B cell (primary cell): ENCODE results near the gene RRP36. TPM values are rescaled to one million over a fixed set of nuclear protein-coding genes. Genes with fewer than 3 reads are reported as not detected.
A peak's percentile ranks its signal among the peaks of the same experiment; 100 is the strongest.

Source experiments
- ATAC-seq: fragments of 200-7000 bp; cut with Tn5 transposase; one replicate; pipeline ENCODE4 v1.10.0; 2021; ENCODE audit warnings: low read depth, mild to moderate bottlenecking, moderate number of reproducible peaks, moderate library complexity
- CTCF ChIA-PET: fragments of 350-600 bp; sonication (Branson Sonifier 250); formaldehyde crosslinking; loops from one replicate; lab custom pipeline; 2021; ENCODE audit warnings: antibody characterized with exemption, inconsistent platforms; lab: Charles Lee
- POLR2A ChIA-PET: fragments of 350-600 bp; sonication (Branson Sonifier 250); formaldehyde crosslinking; loops from one replicate; lab custom pipeline; 2021; ENCODE audit warnings: antibody characterized with exemption; lab: Charles Lee
- DNase-seq: peaks from one replicate; pipeline ENCODE4 v3.0.0; 2013
- H2AFZ ChIP-seq: 2 replicates; pipeline ENCODE4 v1.6.1; 2012; ENCODE audit warnings: mild to moderate bottlenecking, low read depth, low read length; ENCODE audit not compliant: insufficient read depth, poor library complexity, severe bottlenecking
- H3K27ac ChIP-seq, 2 donors: 1 replicate in 1 of 2; 2 replicates in 1 of 2; pipeline ENCODE4 v1.5.1; 2012 to 2013; ENCODE audit warnings: low read length in 2 of 2, mild to moderate bottlenecking in 2 of 2, moderate library complexity in 1 of 2
- H3K27me3 ChIP-seq, 4 experiments: fragments of 200-600 bp in 1 of 4; sonication (generic) in 1 of 4; replicated peaks in 1 of 4; 1 replicate in 2 of 4; 2 replicates in 2 of 4; pipeline versions ENCODE4 v1.6.1 to v1.7.0; 2013 to 2016; ENCODE audit warnings: low read length in 3 of 4, mild to moderate bottlenecking in 2 of 4, mixed read lengths in 1 of 4, moderate library complexity in 1 of 4; ENCODE audit not compliant: insufficient read depth in 4 of 4, control insufficient read depth in 3 of 4; ENCODE audit errors: control extremely low read depth in 1 of 4
- H3K36me3 ChIP-seq, 2 experiments: replicated peaks in 1 of 2; 1 replicate in 1 of 2; 2 replicates in 1 of 2; pipeline versions ENCODE4 v1.6.1 to v1.7.1; 2013; ENCODE audit warnings: low read length in 1 of 2; ENCODE audit not compliant: insufficient read depth in 2 of 2, control insufficient read depth in 1 of 2; ENCODE audit errors: control extremely low read depth in 1 of 2, extremely low read depth in 1 of 2
- H3K4me1 ChIP-seq, 2 donors: fragments of 200-600 bp in 1 of 2; sonication (generic) in 1 of 2; 1 replicate in 1 of 2; 2 replicates in 1 of 2; pipeline versions ENCODE4 v1.5.1 to v1.6.1; 2013 to 2017; ENCODE audit warnings: low read length in 2 of 2; ENCODE audit not compliant: control insufficient read depth in 2 of 2, insufficient read depth in 2 of 2
- H3K4me2 ChIP-seq: replicated peaks from 2 replicates; pipeline ENCODE3; 2012; ENCODE audit warnings: mild to moderate bottlenecking, low read depth, low read length; ENCODE audit not compliant: poor library complexity, severe bottlenecking
- H3K4me3 ChIP-seq, 5 experiments: fragments of 200-600 bp in 1 of 5; sonication (generic) in 1 of 5; 1 replicate in 3 of 5; 2 replicates in 2 of 5; pipeline versions ENCODE4 v1.5.1 to v1.7.0; 2011 to 2016; ENCODE audit warnings: low read length in 4 of 5, mild to moderate bottlenecking in 4 of 5, low read depth in 2 of 5, control low read depth in 1 of 5, moderate library complexity in 1 of 5; ENCODE audit not compliant: insufficient read depth in 1 of 5; ENCODE audit errors: control extremely low read depth in 1 of 5, extremely low read depth in 1 of 5
- H3K79me2 ChIP-seq: fragments of 200-600 bp; sonication (generic); one replicate; pipeline ENCODE4 v1.6.0; 2016; ENCODE audit warnings: low read length; ENCODE audit not compliant: control insufficient read depth, insufficient read depth
- H3K9ac ChIP-seq: fragments of 200-600 bp; sonication (generic); 2 replicates; pipeline ENCODE4 v1.6.1; 2017; ENCODE audit warnings: mild to moderate bottlenecking, low read length, moderate library complexity
- H3K9me3 ChIP-seq, 3 donors: one replicate each; pipeline versions ENCODE4 v1.6.1 to v1.7.1; 2013; ENCODE audit warnings: low read length in 2 of 3; ENCODE audit not compliant: control insufficient read depth in 2 of 3, insufficient read depth in 1 of 3; ENCODE audit errors: control extremely low read depth in 1 of 3
- H4K20me1 ChIP-seq: 2 replicates; pipeline ENCODE4 v1.6.0; 2012; ENCODE audit warnings: mild to moderate bottlenecking, low read length; ENCODE audit not compliant: insufficient read depth, control insufficient read depth, poor library complexity, severe bottlenecking
- H3K27ac Mint-ChIP-seq: one replicate; pipeline ENCODE4 v1.8.0; 2021; ENCODE audit warnings: mixed read lengths
- H3K27me3 Mint-ChIP-seq: one replicate; pipeline ENCODE4 v1.8.0; 2021; ENCODE audit warnings: mixed read lengths
- H3K4me1 Mint-ChIP-seq: one replicate; pipeline ENCODE4 v1.8.0; 2021; ENCODE audit warnings: mixed read lengths
- H3K4me3 Mint-ChIP-seq: one replicate; pipeline ENCODE4 v1.8.0; 2021; ENCODE audit warnings: mixed read lengths
- H3K9me3 Mint-ChIP-seq: one replicate; pipeline ENCODE4 v1.8.0; 2022; ENCODE audit warnings: mixed read lengths; ENCODE audit not compliant: insufficient read depth
- EZH2 ChIP-seq: IDR thresholded peaks from 2 replicates; pipeline ENCODE4 v1.6.1; 2012; ENCODE audit warnings: borderline replicate concordance, low read depth, mild to moderate bottlenecking, moderate library complexity, low read length; ENCODE audit not compliant: insufficient read depth, poor library complexity, severe bottlenecking
- WGBS: methylation state at CpG from one replicate; pipeline ENCODE4 v1.1.5; 2013; ENCODE audit warnings: missing lambda C conversion rate; ENCODE audit not compliant: insufficient coverage; 5-methylcytosine and 5-hydroxymethylcytosine counted together
- intact Hi-C: fragments of 100-400 bp; cut with micrococcal nuclease; formaldehyde crosslinking; loops from one replicate; pipeline ENCODE4 v1.10.0; 2022
- polyA minus RNA-seq: library from RNA; depleted of rRNA, polyadenylated mRNA; stranded (reverse); fragments of >200 nt; gene quantifications from 2 replicates; pipeline ENCODE4 v1.2.3, GENCODE V29; 2012
- polyA plus RNA-seq: library from polyadenylated mRNA; depleted of rRNA; stranded (reverse); fragments of >200 nt; gene quantifications from 2 replicates; pipeline ENCODE4 v1.2.3, GENCODE V29; 2012
- total RNA-seq, 2 donors: library from RNA; stranded (reverse); fragments of 120-200 nt in 1 of 2; gene quantifications; 1 replicate in 1 of 2; 2 replicates in 1 of 2; pipeline versions ENCODE4 v1.2.3 to v1.2.4, GENCODE V29; 2013 to 2022
- TF ChIP-seq, protein P1 (sequence below): fragments of 200-600 bp; IDR thresholded peaks from one replicate; pipeline ENCODE4 v1.8.0; 2022; ENCODE audit warnings: antibody characterized with exemption, mild to moderate bottlenecking

Gene RRP36, protein sequence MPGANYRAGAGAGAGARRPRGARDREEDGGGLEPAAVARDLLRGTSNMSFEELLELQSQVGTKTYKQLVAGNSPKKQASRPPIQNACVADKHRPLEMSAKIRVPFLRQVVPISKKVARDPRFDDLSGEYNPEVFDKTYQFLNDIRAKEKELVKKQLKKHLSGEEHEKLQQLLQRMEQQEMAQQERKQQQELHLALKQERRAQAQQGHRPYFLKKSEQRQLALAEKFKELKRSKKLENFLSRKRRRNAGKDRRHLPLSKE
- 43.5 and 46.2 TPM in 2 replicates for total RNA-seq
- 42.4 TPM for total RNA-seq (2013)
- polyA plus RNA-seq, result 18.5 and 22.8 TPM in 2 replicates
- 17.0 and 18.0 TPM in 2 replicates for polyA minus RNA-seq

DNA sequence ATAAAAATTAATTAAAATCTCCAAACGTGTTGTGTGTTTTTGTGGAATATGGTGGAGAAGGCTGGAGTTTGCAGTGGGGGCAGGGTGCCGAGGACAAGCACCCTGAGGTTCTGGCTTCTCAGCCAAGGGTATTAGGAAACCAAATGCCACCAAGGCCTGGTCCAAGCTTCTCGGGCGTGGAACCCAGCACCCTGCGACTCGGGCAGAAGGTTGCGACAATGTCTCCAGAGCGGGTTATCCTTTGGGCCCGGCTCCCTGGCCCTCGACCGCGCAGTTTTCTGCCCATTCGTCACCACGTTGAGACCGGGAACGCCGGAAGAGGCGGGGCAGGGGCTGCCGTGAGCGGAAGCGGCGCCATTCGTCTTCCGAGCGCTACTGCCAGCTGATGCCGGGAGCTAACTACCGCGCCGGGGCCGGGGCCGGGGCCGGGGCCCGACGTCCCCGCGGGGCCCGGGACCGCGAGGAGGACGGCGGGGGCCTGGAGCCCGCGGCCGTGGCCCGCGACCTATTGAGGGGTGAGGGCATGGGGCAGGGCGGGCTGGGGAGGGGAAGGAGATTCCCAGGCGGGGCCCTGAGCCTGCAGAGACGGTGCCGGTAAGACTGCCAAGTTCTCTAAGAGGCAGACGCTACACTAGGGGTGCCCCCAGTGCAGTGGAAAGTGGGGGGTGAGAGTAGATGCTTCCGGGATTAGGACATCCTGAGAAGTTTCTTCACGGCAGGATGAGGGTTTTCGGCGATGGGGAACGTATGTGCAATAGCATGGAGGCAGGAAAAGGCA lies at the start of gene RRP36:
TSS of gene RRP36 (plus strand) at position 354 of the 778 bp plus-strand sequence. CDS start at position 386, 32 bp downstream.
- peak within 1 kb of the TSS; percentile 95 for H2AFZ ChIP-seq
- H3K4me3 ChIP-seq, result peak within 1 kb of the TSS; percentile 77 to 99 (median 87)
- H3K9ac ChIP-seq, result peak within 1 kb of the TSS; percentile 80
- peaks cover 36% of the 10 kb centered on the region for H3K79me2 ChIP-seq
- ATAC-seq (peak; percentile 92), DNase-seq (peak; percentile 73)
- no peaks in the 10 kb centered on the region for H3K27me3 ChIP-seq
- H3K4me2 ChIP-seq, result peak within 1 kb of the TSS; percentile 93
- peaks cover 3 to 25% of the 10 kb centered on the region in 2 donors for H3K4me1 ChIP-seq
- H3K9me3 ChIP-seq, result no peaks in the 10 kb centered on the region
- Mint-ChIP-seq H3K27me3 (no peaks in the 10 kb centered on the region), H3K4me3 (peak within 1 kb of the TSS; percentile 98), H3K4me1 (peaks cover 27% of the 10 kb centered on the region), H3K9me3 (no peaks in the 10 kb centered on the region), H3K27ac (peak within 1 kb of the TSS; percentile 82)
- peaks cover 33% of the 10 kb centered on the region for H4K20me1 ChIP-seq
- H3K36me3 ChIP-seq, result peaks cover 3 to 50% of the 10 kb centered on the region in 2 experiments
- TF ChIP-seq, protein P1, sequence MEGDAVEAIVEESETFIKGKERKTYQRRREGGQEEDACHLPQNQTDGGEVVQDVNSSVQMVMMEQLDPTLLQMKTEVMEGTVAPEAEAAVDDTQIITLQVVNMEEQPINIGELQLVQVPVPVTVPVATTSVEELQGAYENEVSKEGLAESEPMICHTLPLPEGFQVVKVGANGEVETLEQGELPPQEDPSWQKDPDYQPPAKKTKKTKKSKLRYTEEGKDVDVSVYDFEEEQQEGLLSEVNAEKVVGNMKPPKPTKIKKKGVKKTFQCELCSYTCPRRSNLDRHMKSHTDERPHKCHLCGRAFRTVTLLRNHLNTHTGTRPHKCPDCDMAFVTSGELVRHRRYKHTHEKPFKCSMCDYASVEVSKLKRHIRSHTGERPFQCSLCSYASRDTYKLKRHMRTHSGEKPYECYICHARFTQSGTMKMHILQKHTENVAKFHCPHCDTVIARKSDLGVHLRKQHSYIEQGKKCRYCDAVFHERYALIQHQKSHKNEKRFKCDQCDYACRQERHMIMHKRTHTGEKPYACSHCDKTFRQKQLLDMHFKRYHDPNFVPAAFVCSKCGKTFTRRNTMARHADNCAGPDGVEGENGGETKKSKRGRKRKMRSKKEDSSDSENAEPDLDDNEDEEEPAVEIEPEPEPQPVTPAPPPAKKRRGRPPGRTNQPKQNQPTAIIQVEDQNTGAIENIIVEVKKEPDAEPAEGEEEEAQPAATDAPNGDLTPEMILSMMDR, result no peak
- no peak for TF ChIP-seq EZH2
- intact Hi-C loops, result loop anchor here (1.0 kb wide), 1 partner anchor 8 kb away; the partner anchor contains the start of gene MEA1
- ChIA-PET CTCF (interaction anchor here (0.8 to 1.2 kb wide), 3 partner anchors 11 to 121 kb away, joined by 3 to 6 read pairs (median 4); no protein-coding TSS in a partner anchor), POLR2A (interaction anchor here (0.7 to 2.0 kb wide), 10 partner anchors 12 to 275 kb away, joined by 3 to 12 read pairs (median 4); partner anchors contain the start of genes CNPY3, CUL7, CUL9 and PEX6)
- H3K27ac ChIP-seq, result peak within 1 kb of the TSS; percentile 25 to 72
- WGBS, result 2% methylated on average over 51 of the region's 56 CpGs
